HEK293 (cell line): Measurements from ENCODE around the gene ETV6.

ENCODE experiments used
- CTCF ChIA-PET: fragments of 350-600 bp; formaldehyde crosslinking; extraction: SDS; loops from one replicate; lab custom pipeline; 2021; ENCODE audit warnings: antibody characterized with exemption; lab: Yijun Ruan, JAX
- POLR2A ChIA-PET: fragments of 300-600 bp; formaldehyde crosslinking; extraction: SDS; loops from one replicate; lab custom pipeline; 2020; ENCODE audit warnings: antibody characterized with exemption, inconsistent platforms; lab: Yijun Ruan, JAX
- H3K27ac ChIP-seq: fragments of 200-500 bp; sonication (Bioruptor generic); 2 replicates; pipeline ENCODE4 v1.5.1; 2014; ENCODE audit warnings: low read depth, low read length, control low read depth, inconsistent platforms; ENCODE audit errors: extremely low read depth
- H3K36me3 ChIP-seq, 2 experiments: fragments of 200-500 bp in 1 of 2; sonication (Bioruptor generic) in 1 of 2; 1 replicate in 1 of 2; 2 replicates in 1 of 2; pipeline ENCODE4 v1.5.1; 2014 to 2017; ENCODE audit warnings: inconsistent platforms in 2 of 2, low read length in 2 of 2; ENCODE audit not compliant: control insufficient read depth in 2 of 2, insufficient read depth in 1 of 2
- H3K4me1 ChIP-seq: fragments of 200-500 bp; sonication (Bioruptor generic); 2 replicates; pipeline ENCODE4 v1.5.1; 2014; ENCODE audit warnings: mild to moderate bottlenecking, low read length, inconsistent platforms; ENCODE audit not compliant: control insufficient read depth, insufficient read depth
- H3K4me3 ChIP-seq: 2 replicates; pipeline ENCODE4 v1.5.1; 2011; ENCODE audit warnings: low read depth, mild to moderate bottlenecking, control low read depth, low read length, moderate library complexity
- H3K9me3 ChIP-seq: fragments of 200-500 bp; sonication (Bioruptor generic); 2 replicates; pipeline ENCODE4 v1.5.1; 2014; ENCODE audit warnings: low read depth, low read length, inconsistent platforms; ENCODE audit not compliant: control insufficient read depth, insufficient read depth
- ATF2 ChIP-seq: fragments of 450-650 bp; formaldehyde crosslinking; IDR thresholded peaks from 2 replicates; pipeline ENCODE4 v1.5.1; 2016; ENCODE audit warnings: missing biosample characterization, missing genetic modification characterization, low read depth
- HOXC10 ChIP-seq: sonication (generic); formaldehyde crosslinking; IDR thresholded peaks from 2 replicates; pipeline ENCODE4 v1.8.1; 2023; ENCODE audit warnings: mild to moderate bottlenecking, missing genetic modification reagents
- KLF10 ChIP-seq: fragments of 450-650 bp; IDR thresholded peaks from 2 replicates; pipeline ENCODE4 v1.5.1; 2018; ENCODE audit warnings: missing biosample characterization, mild to moderate bottlenecking, missing genetic modification characterization
- KLF9 ChIP-seq: fragments of 450-650 bp; formaldehyde crosslinking; IDR thresholded peaks from 2 replicates; pipeline ENCODE4 v1.5.1; 2016; ENCODE audit warnings: missing biosample characterization, missing genetic modification characterization, low read depth
- PATZ1 ChIP-seq: fragments of 450-650 bp; formaldehyde crosslinking; IDR thresholded peaks from 2 replicates; pipeline ENCODE4 v1.5.1; 2016; ENCODE audit warnings: missing biosample characterization, missing genetic modification characterization
- SCRT2 ChIP-seq: fragments of 450-650 bp; formaldehyde crosslinking; IDR thresholded peaks from 2 replicates; pipeline ENCODE4 v1.5.1; 2016; ENCODE audit warnings: missing biosample characterization, missing genetic modification characterization
- TRIM28 ChIP-seq: IDR thresholded peaks from 2 replicates; pipeline ENCODE4 v1.6.1; 2011; ENCODE audit warnings: low read length, control low read depth, borderline replicate concordance
- TSHZ1 ChIP-seq: fragments of 450-650 bp; formaldehyde crosslinking; IDR thresholded peaks from 2 replicates; pipeline ENCODE4 v1.5.1; 2016; ENCODE audit warnings: missing biosample characterization, missing genetic modification characterization, borderline replicate concordance
- ZBTB20 ChIP-seq: fragments of 450-650 bp; formaldehyde crosslinking; IDR thresholded peaks from 2 replicates; pipeline ENCODE4 v1.5.1; 2016; ENCODE audit warnings: missing biosample characterization, missing genetic modification characterization
- ZFP3 ChIP-seq: fragments of 450-650 bp; formaldehyde crosslinking; IDR thresholded peaks from 2 replicates; pipeline ENCODE4 v1.5.1; 2016; ENCODE audit warnings: low read depth, missing biosample characterization, missing genetic modification characterization
- ZNF335 ChIP-seq: fragments of 450-650 bp; formaldehyde crosslinking; conservative IDR thresholded peaks from 2 replicates; pipeline ENCODE4 v1.5.1; 2016; ENCODE audit warnings: missing biosample characterization, missing genetic modification characterization
- ZNF341 ChIP-seq: fragments of 450-650 bp; formaldehyde crosslinking; IDR thresholded peaks from 2 replicates; pipeline ENCODE4; 2016; ENCODE audit warnings: low read depth, missing biosample characterization, missing genetic modification characterization
- ZNF362 ChIP-seq: fragments of 450-650 bp; formaldehyde crosslinking; IDR thresholded peaks from 2 replicates; pipeline ENCODE4 v1.5.1; 2016; ENCODE audit warnings: missing biosample characterization, missing genetic modification characterization
- ZNF621 ChIP-seq: fragments of 450-650 bp; formaldehyde crosslinking; IDR thresholded peaks from 2 replicates; pipeline ENCODE4 v1.5.1; 2017; ENCODE audit warnings: missing biosample characterization, missing genetic modification characterization
- ZNF704 ChIP-seq: fragments of 450-650 bp; formaldehyde crosslinking; IDR thresholded peaks from 2 replicates; pipeline ENCODE4 v1.5.1; 2016; ENCODE audit warnings: missing biosample characterization, missing genetic modification characterization

Gene ETV6

GRCh38 chr12:11650286-11651281 is 1.1 kb downstream of the ETV6 start:
- no peaks in the 10 kb centered on the region for H3K36me3 ChIP-seq
- ChIA-PET CTCF (interaction anchor here (0.6 to 0.7 kb wide), 2 partner anchors 142 to 897 kb away, joined by 3 read pairs; no protein-coding TSS in a partner anchor), POLR2A (interaction anchor here (1.1 to 1.8 kb wide), 3 partner anchors 20 to 706 kb away, joined by 3 to 6 read pairs (median 4); partner anchors contain the start of gene BORCS5)
- H3K9me3 ChIP-seq: no peaks in the 10 kb centered on the region
- TF ChIP-seq ZNF704 (tag by site-specific recombination): no peak
- 0 out of 2 replicates have a peak, but pooled peaks have one; percentile 33 for TF ChIP-seq KLF10 (tag by site-specific recombination)
- TF ChIP-seq ZNF341: 0 out of 2 replicates have a peak, but pooled peaks have one; percentile 29
- no peak for TF ChIP-seq ZNF621 (tag by site-specific recombination)
- 0 out of 2 replicates have a peak, but pooled peaks have one; percentile 32 for TF ChIP-seq TRIM28
- TF ChIP-seq TSHZ1: no peak
- no peak for TF ChIP-seq KLF9 (tag by site-specific recombination)
- peak; percentile 34; the same call in 1 of the 2 replicates for TF ChIP-seq PATZ1
- TF ChIP-seq ZFP3 (tag by site-specific recombination): no peak
- TF ChIP-seq SCRT2 (tag by site-specific recombination): 0 out of 2 replicates have a peak, but pooled peaks have one; percentile 27
- peak; percentile 74 for TF ChIP-seq ZNF335 (tag by site-specific recombination)
- peak; percentile 98 for TF ChIP-seq ZNF362 (tag by site-specific recombination)
- TF ChIP-seq ATF2 (tag by site-specific recombination): no peak
- TF ChIP-seq HOXC10 (CRISPR knock-in tag): no peak
- TF ChIP-seq ZBTB20 (tag by site-specific recombination): peak; percentile 78
- H3K4me1 ChIP-seq: peaks cover 4% of the 10 kb centered on the region; the same call in 1 of the 2 replicates
- H3K27ac ChIP-seq: no peak overlapping the region
- H3K4me3 ChIP-seq: peak overlapping the region; percentile 90
